HCT116 (cell line): ENCODE results near the gene AQP1. TPM values are rescaled to one million over a fixed set of nuclear protein-coding genes. Genes with fewer than 3 reads are reported as not detected.

Experiments
- ATAC-seq: fragments of 200-7000 bp; cut with Tn5 transposase; 2 replicates; pipeline ENCODE4 v1.9.1; 2020; ENCODE audit warnings: mild to moderate bottlenecking, moderate library complexity
- BruUV-seq: library from RNA; stranded (reverse); fragments of 400-500 nt; replicated peaks from 2 replicates; lab custom pipeline; 2021; lab: Mats Ljungman, UMichigan
- CTCF ChIA-PET: fragments of 300-600 bp; sonication (Branson Sonifier 250); formaldehyde crosslinking; loops from one replicate; lab custom pipeline; 2021; ENCODE audit warnings: antibody characterized with exemption; lab: Charles Lee
- POLR2A ChIA-PET: fragments of 300-600, 350-600 bp; sonication (Branson Sonifier 250); formaldehyde crosslinking; loops from one replicate; lab custom pipeline; 2021; ENCODE audit warnings: antibody characterized with exemption; lab: Charles Lee
- RAD21 ChIA-PET, 2 experiments: fragments of 300-600 bp; sonication (Branson Sonifier 250); formaldehyde crosslinking; loops; one replicate each; lab custom pipeline; 2023; ENCODE audit warnings: low total read pairs in 2 of 2; ENCODE audit not compliant: uncharacterized antibody in 2 of 2, unreplicated experiment in 2 of 2, low non-redundant PET in 1 of 2; lab: Charles Lee
- DNase-seq: peaks from one replicate; pipeline ENCODE4 v3.0.0-alpha.2; 2010; ENCODE audit warnings: low read depth, low spot score
- H2AFZ ChIP-seq: fragments of 200-600 bp; shearing (Covaris generic), sonication (generic); 2 replicates; pipeline ENCODE4 v1.6.1; 2017; ENCODE audit warnings: low read depth, mixed run types, mixed read lengths, antibody characterized with exemption, low read length; ENCODE audit not compliant: poor library complexity, severe bottlenecking
- H3K27ac ChIP-seq: 2 replicates; pipeline ENCODE4 v1.5.1; 2012; ENCODE audit warnings: low read depth, low read length
- H3K27me3 ChIP-seq: fragments of 200-600 bp; sonication (generic); 2 replicates; pipeline ENCODE4 v1.6.1; 2016; ENCODE audit warnings: mixed run types, low read length, mixed read lengths; ENCODE audit not compliant: insufficient read depth
- H3K36me3 ChIP-seq, 2 experiments: fragments of 200-500 bp in 1 of 2; fragments of 200-600 bp in 1 of 2; sonication (Bioruptor generic) in 1 of 2; sonication (generic) in 1 of 2; 2 replicates each; pipeline versions ENCODE4 v1.5.1 to v1.6.1; 2014 to 2016; ENCODE audit warnings: low read length in 2 of 2, inconsistent platforms in 1 of 2, mixed read lengths in 1 of 2, mixed run types in 1 of 2; ENCODE audit not compliant: insufficient read depth in 2 of 2, control insufficient read depth in 1 of 2
- H3K4me1 ChIP-seq, 2 experiments: fragments of 200-600 bp in 1 of 2; sonication (generic) in 1 of 2; 2 replicates each; pipeline versions ENCODE4 v1.5.1 to v1.6.1; 2012 to 2017; ENCODE audit warnings: low read length in 2 of 2, inconsistent platforms in 1 of 2, mild to moderate bottlenecking in 1 of 2, mixed read lengths in 1 of 2, mixed run types in 1 of 2, moderate library complexity in 1 of 2; ENCODE audit not compliant: insufficient read depth in 2 of 2, control insufficient read depth in 1 of 2
- H3K4me2 ChIP-seq: fragments of 200-600 bp; sonication (generic); 2 replicates; pipeline ENCODE4 v1.6.1; 2017; ENCODE audit warnings: mixed run types, low read length, mixed read lengths
- H3K4me3 ChIP-seq, 2 experiments: fragments of 200-600 bp in 1 of 2; sonication (generic) in 1 of 2; replicated peaks in 1 of 2; 2 replicates each; pipeline ENCODE4 v1.5.1; 2011 to 2016; ENCODE audit warnings: low read length in 2 of 2, control low read depth in 1 of 2, low read depth in 1 of 2, mild to moderate bottlenecking in 1 of 2, mixed read lengths in 1 of 2, mixed run types in 1 of 2
- H3K79me2 ChIP-seq: fragments of 200-600 bp; sonication (generic); 2 replicates; pipeline ENCODE4 v1.6.1; 2017; ENCODE audit warnings: mild to moderate bottlenecking, mixed run types, low read length, moderate library complexity, mixed read lengths; ENCODE audit not compliant: insufficient read depth
- H3K9ac ChIP-seq: fragments of 200-600 bp; sonication (generic); 2 replicates; pipeline ENCODE4 v1.6.1; 2016; ENCODE audit warnings: low read length, mixed read lengths
- H3K9me2 ChIP-seq: fragments of 200-600 bp; sonication (generic), shearing (Covaris generic); 2 replicates; pipeline ENCODE4 v1.6.1; 2017; ENCODE audit warnings: mixed run types, mild to moderate bottlenecking, moderate library complexity; ENCODE audit not compliant: insufficient read depth
- H3K9me3 ChIP-seq, 2 experiments: fragments of 200-500 bp in 1 of 2; fragments of 200-600 bp in 1 of 2; sonication (Bioruptor generic) in 1 of 2; sonication (generic) in 1 of 2; 2 replicates each; pipeline ENCODE4 v1.6.1; 2014 to 2017; ENCODE audit warnings: low read length in 2 of 2, mixed read lengths in 2 of 2, inconsistent platforms in 1 of 2, low read depth in 1 of 2, mild to moderate bottlenecking in 1 of 2, mixed run types in 1 of 2, moderate library complexity in 1 of 2; ENCODE audit not compliant: control insufficient read depth in 1 of 2, insufficient read depth in 1 of 2
- H4K20me1 ChIP-seq: fragments of 200-600 bp; sonication (generic), shearing (Covaris generic); 2 replicates; pipeline ENCODE4 v1.6.1; 2017; ENCODE audit warnings: mixed run types, mild to moderate bottlenecking, moderate library complexity; ENCODE audit not compliant: insufficient read depth
- CEBPB ChIP-seq: IDR thresholded peaks from 2 replicates; pipeline ENCODE4 v1.6.1; 2012; ENCODE audit warnings: low read depth
- EGR1 ChIP-seq: IDR thresholded peaks from 2 replicates; pipeline ENCODE4 v1.6.1; 2012; ENCODE audit warnings: low read depth
- ELF1 ChIP-seq: IDR thresholded peaks from 2 replicates; pipeline ENCODE4 v1.6.1; 2012; ENCODE audit warnings: low read depth, borderline replicate concordance
- EZH2 ChIP-seq: fragments of 200-600 bp; sonication (generic); IDR thresholded peaks from 2 replicates; pipeline ENCODE4 v1.6.1; 2017; ENCODE audit warnings: antibody characterized with exemption, mixed run types
- EZH2phosphoT487 ChIP-seq: fragments of 200-600 bp; IDR thresholded peaks from 2 replicates; pipeline ENCODE4 v1.6.1; 2018; ENCODE audit warnings: antibody characterized with exemption, borderline replicate concordance
- JUND ChIP-seq: IDR thresholded peaks from 2 replicates; pipeline ENCODE4 v1.6.1; 2012
- POLR2A ChIP-seq: IDR thresholded peaks from 2 replicates; pipeline ENCODE4 v1.7.0; 2011; ENCODE audit warnings: borderline replicate concordance; ENCODE audit not compliant: insufficient read depth, insufficient read length; ENCODE audit errors: extremely low read depth
- POLR2AphosphoS5 ChIP-seq: IDR thresholded peaks from 2 replicates; pipeline ENCODE4 v1.6.1; 2011; ENCODE audit warnings: mild to moderate bottlenecking, low read depth, low read length, moderate library complexity
- RAD21 ChIP-seq: IDR thresholded peaks from 2 replicates; pipeline ENCODE4 v1.6.1; 2012; ENCODE audit warnings: low read depth, mild to moderate bottlenecking
- REST ChIP-seq: IDR thresholded peaks from 2 replicates; pipeline ENCODE4 v1.6.1; 2012; ENCODE audit warnings: low read depth
- SIN3A ChIP-seq: IDR thresholded peaks from 2 replicates; pipeline ENCODE4 v1.6.1; 2012; ENCODE audit warnings: low read depth
- YY1 ChIP-seq: IDR thresholded peaks from 2 replicates; pipeline ENCODE4 v1.6.1; 2011; ENCODE audit warnings: low read length, low read depth, moderate library complexity, mild to moderate bottlenecking; ENCODE audit not compliant: insufficient replicate concordance; ENCODE audit errors: extremely low read depth
- ZNF274 ChIP-seq: fragments of 200-500 bp; sonication (Bioruptor generic); IDR thresholded peaks from 2 replicates; pipeline ENCODE4 v1.6.1; 2014; ENCODE audit warnings: mild to moderate bottlenecking, low read depth, low read length, inconsistent platforms
- intact Hi-C: fragments of 100-400 bp; cut with micrococcal nuclease; formaldehyde crosslinking; loops from 2 replicates; pipeline ENCODE4 v1.10.0; 2022
- total RNA-seq: library from RNA; stranded (reverse); gene quantifications from one replicate; pipeline ENCODE4 v1.2.1, GENCODE V29; 2021; ENCODE audit not compliant: unreplicated experiment
- TF ChIP-seq, protein P1 (sequence below): IDR thresholded peaks from 2 replicates; pipeline ENCODE4 v1.6.1; 2012
- TF ChIP-seq, protein P2 (sequence below): IDR thresholded peaks from 2 replicates; pipeline ENCODE4 v1.6.1; 2011; ENCODE audit warnings: mild to moderate bottlenecking, low read length, moderate library complexity; ENCODE audit not compliant: insufficient replicate concordance; ENCODE audit errors: extremely low read depth

Gene AQP1
- total RNA-seq, 1 experiment from 2014 or later = 2.0 TPM

- TF ChIP-seq REST (no peak), ELF1 (no peak)
These were observed 11.6 kb upstream of the AQP1 start (continued) for GRCh38 chr7:30900053-30900452.

- DNase-seq = no peak
- no TSS peak for BruUV-seq
- Histone ChIP-seq H3K9me3 (no peaks in the 10 kb centered on the region), H3K4me1 (peaks cover 2 to 8% of the 10 kb centered on the region in 2 experiments; a peak in 2 of 4 replicates), H3K27ac (no peak overlapping the region), H3K4me3 (no peak overlapping the region), H3K9ac (no peak overlapping the region), H2AFZ (no peak overlapping the region), H4K20me1 (no peaks in the 10 kb centered on the region), H3K9me2 (no peaks in the 10 kb centered on the region), H3K27me3 (no peaks in the 10 kb centered on the region), H3K36me3 (no peaks in the 10 kb centered on the region), H3K4me2 (no peak overlapping the region), H3K79me2 (no peaks in the 10 kb centered on the region)
- ChIA-PET POLR2A (no interaction called here), CTCF (no interaction called here), RAD21 (no interaction called here)
- ATAC-seq = no peak
- intact Hi-C loops = no loop called here
- no peak for TF ChIP-seq POLR2AphosphoS5
- no peak for TF ChIP-seq CEBPB
- TF ChIP-seq RAD21 = no peak
- no peak for TF ChIP-seq ZNF274
- TF ChIP-seq, protein P1, sequence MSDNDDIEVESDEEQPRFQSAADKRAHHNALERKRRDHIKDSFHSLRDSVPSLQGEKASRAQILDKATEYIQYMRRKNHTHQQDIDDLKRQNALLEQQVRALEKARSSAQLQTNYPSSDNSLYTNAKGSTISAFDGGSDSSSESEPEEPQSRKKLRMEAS = no peak
- TF ChIP-seq, protein P2, sequence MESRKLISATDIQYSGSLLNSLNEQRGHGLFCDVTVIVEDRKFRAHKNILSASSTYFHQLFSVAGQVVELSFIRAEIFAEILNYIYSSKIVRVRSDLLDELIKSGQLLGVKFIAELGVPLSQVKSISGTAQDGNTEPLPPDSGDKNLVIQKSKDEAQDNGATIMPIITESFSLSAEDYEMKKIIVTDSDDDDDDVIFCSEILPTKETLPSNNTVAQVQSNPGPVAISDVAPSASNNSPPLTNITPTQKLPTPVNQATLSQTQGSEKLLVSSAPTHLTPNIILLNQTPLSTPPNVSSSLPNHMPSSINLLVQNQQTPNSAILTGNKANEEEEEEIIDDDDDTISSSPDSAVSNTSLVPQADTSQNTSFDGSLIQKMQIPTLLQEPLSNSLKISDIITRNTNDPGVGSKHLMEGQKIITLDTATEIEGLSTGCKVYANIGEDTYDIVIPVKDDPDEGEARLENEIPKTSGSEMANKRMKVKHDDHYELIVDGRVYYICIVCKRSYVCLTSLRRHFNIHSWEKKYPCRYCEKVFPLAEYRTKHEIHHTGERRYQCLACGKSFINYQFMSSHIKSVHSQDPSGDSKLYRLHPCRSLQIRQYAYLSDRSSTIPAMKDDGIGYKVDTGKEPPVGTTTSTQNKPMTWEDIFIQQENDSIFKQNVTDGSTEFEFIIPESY = no peak
- no peak for TF ChIP-seq POLR2A
- no peak for TF ChIP-seq EZH2phosphoT487
- TF ChIP-seq ELF1 = no peak
- no peak for TF ChIP-seq JUND
- TF ChIP-seq EGR1 = no peak
- no peak for TF ChIP-seq EZH2
- no peak for TF ChIP-seq YY1
- TF ChIP-seq SIN3A = no peak
- no peak for TF ChIP-seq REST
These were observed 10.8 kb upstream of the AQP1 start for GRCh38 chr7:30900803-30901362.
